ENCODE results near the gene DUSP6. TPM values are rescaled to one million over a fixed set of nuclear protein-coding genes. Genes with fewer than 3 reads are reported as not detected.

DUSP6 gene
- total and polyA plus RNA-seq, 2 donors (not counting 1 experiment from before 2014, with no cell fraction given): 3.2 to 42.2 TPM

DNA sequence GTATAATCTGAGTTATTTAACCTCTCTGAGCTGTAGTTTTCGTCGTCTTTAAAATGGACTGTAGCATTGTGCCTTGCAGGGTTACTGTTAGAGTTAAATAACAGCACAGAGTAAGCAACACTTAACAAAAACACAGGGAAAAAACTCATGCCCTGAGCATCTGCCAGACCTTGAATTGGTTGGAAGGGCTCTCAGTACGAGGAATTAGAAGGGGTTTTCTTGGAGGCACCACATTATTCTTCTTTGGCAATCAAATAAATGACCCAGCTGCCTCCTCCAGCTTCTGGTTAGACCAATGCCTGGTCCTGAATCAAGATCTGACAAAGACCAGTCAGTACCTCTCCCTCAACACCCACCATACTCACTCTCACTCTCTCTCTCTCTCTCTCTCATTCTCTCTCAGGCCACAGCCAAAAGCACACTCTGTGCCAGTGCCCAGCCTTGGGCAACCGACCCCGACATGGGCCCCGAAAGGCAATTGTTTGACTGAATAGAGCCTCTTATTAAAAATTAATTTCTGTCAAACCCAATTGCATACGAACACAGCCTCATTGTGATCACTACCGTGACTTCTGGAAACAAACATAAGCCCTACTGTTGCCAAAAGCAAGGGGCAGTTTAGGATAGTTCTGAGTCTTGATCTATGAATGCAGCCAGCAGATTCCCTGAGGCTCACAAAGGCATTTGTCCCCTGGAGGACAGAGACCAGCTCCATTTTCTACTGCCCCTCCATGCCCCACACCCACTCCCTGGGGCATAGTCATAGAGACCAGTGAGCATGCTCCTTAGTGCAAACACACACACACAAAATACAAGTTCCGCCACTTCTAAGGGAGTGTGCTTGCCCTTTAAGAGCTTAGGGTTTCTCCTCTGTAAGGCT, 23.9 kb downstream of the DUSP6 start:
- H3K4me1 ChIP-seq (ENCODE audit: control insufficient read depth in 2 of 2, insufficient read depth in 2 of 2, low read length in 2 of 2): peaks cover 2 to 6% of the 10 kb centered on the region in 2 donors
- WGBS (ENCODE audit: insufficient coverage): 100% methylated on average over 3 of the region's 9 CpGs
- ATAC-seq (ENCODE audit: low read depth) (no peak), DNase-seq (no peak)
- Mint-ChIP-seq H3K9me3 (ENCODE audit: insufficient read depth) (peaks cover 4% of the 10 kb centered on the region), H3K4me1 (peaks cover 8% of the 10 kb centered on the region), H3K4me3 (no peak overlapping the region), H3K27ac (no peak overlapping the region), H3K27me3 (peaks cover 7% of the 10 kb centered on the region)
- no peaks in the 10 kb centered on the region for H4K20me1 ChIP-seq (ENCODE audit: control insufficient read depth, insufficient read depth, low read length, poor library complexity, severe bottlenecking)
- H3K9ac ChIP-seq (ENCODE audit: low read length): no peak overlapping the region
- TF ChIP-seq EZH2 (IDR thresholded peaks at IDR 0.05; ENCODE audit: borderline replicate concordance, insufficient read depth, low read depth, low read length, poor library complexity, severe bottlenecking): no peak
- TF ChIP-seq, protein P1, sequence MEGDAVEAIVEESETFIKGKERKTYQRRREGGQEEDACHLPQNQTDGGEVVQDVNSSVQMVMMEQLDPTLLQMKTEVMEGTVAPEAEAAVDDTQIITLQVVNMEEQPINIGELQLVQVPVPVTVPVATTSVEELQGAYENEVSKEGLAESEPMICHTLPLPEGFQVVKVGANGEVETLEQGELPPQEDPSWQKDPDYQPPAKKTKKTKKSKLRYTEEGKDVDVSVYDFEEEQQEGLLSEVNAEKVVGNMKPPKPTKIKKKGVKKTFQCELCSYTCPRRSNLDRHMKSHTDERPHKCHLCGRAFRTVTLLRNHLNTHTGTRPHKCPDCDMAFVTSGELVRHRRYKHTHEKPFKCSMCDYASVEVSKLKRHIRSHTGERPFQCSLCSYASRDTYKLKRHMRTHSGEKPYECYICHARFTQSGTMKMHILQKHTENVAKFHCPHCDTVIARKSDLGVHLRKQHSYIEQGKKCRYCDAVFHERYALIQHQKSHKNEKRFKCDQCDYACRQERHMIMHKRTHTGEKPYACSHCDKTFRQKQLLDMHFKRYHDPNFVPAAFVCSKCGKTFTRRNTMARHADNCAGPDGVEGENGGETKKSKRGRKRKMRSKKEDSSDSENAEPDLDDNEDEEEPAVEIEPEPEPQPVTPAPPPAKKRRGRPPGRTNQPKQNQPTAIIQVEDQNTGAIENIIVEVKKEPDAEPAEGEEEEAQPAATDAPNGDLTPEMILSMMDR (IDR thresholded peaks at IDR 0.05): no peak
- no peaks in the 10 kb centered on the region for H3K27me3 ChIP-seq (replicated peaks in 1 of 4; ENCODE audit: control extremely low read depth in 1 of 4, control insufficient read depth in 3 of 4, insufficient read depth in 4 of 4, low read length in 3 of 4)
- no peaks in the 10 kb centered on the region for H3K79me2 ChIP-seq (ENCODE audit: control insufficient read depth, insufficient read depth, low read length)
- no peak overlapping the region for H2AFZ ChIP-seq (ENCODE audit: insufficient read depth, low read depth, low read length, poor library complexity, severe bottlenecking)
- H3K9me3 ChIP-seq (ENCODE audit: control extremely low read depth in 1 of 3, control insufficient read depth in 2 of 3, insufficient read depth in 1 of 3, low read length in 2 of 3): peaks cover 0 to 13% (median 10%) of the 10 kb centered on the region in 3 donors
- ChIA-PET CTCF (no interaction called here), POLR2A (no interaction called here)
- H3K27ac ChIP-seq (ENCODE audit: low read length in 2 of 2): no peak overlapping the region
- intact Hi-C loops (cut with micrococcal nuclease): no loop called here
- H3K4me3 ChIP-seq (ENCODE audit: control extremely low read depth in 1 of 5, extremely low read depth in 1 of 5, insufficient read depth in 1 of 5, low read depth in 2 of 5, low read length in 4 of 5): no peak overlapping the region
- H3K4me2 ChIP-seq (replicated peaks; ENCODE audit: low read depth, low read length, poor library complexity, severe bottlenecking): no peak overlapping the region
- no peaks in the 10 kb centered on the region for H3K36me3 ChIP-seq (replicated peaks in 1 of 2; ENCODE audit: control extremely low read depth in 1 of 2, control insufficient read depth in 1 of 2, extremely low read depth in 1 of 2, insufficient read depth in 2 of 2, low read length in 1 of 2)

DNA sequence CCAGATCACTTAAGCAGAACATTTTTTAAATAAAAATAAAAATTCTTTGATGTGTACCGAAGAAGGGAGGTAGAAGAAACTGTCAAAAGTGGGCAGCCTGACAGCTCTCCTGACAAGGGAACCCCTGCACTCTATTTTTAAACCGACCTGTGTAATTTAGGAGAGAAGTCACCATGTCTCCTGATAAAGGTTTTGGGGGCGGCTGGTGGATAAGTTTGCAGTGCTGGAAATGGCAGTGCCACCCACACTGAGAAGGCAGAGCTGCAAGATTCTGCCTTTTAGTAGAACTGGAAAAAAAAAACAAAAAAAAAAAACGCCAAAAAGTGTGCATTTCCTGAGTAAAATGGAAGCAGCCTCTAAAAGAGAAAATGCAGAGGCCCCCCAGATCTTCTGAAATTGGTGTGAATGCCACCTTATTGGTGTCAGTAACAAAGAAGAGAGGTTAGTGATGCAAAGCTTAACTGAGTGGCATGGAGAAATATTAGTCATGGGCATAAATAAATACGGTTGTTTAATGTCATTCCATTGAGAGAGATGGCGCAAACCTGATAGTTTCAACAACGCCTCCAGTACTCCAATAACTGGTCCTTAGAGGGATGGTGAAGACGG, 24.7 kb downstream of the DUSP6 start:
- ATAC-seq (ENCODE audit: low read depth): no peak
- Histone ChIP-seq H3K9me3 (ENCODE audit: control extremely low read depth in 1 of 3, control insufficient read depth in 2 of 3, insufficient read depth in 1 of 3, low read length in 2 of 3) (peaks cover 0 to 13% (median 10%) of the 10 kb centered on the region in 3 donors), H3K79me2 (ENCODE audit: control insufficient read depth, insufficient read depth, low read length) (no peaks in the 10 kb centered on the region), H3K4me3 (ENCODE audit: control extremely low read depth in 1 of 5, extremely low read depth in 1 of 5, insufficient read depth in 1 of 5, low read depth in 2 of 5, low read length in 4 of 5) (no peak overlapping the region), H3K9ac (ENCODE audit: low read length) (no peak overlapping the region), H3K4me2 (replicated peaks; ENCODE audit: low read depth, low read length, poor library complexity, severe bottlenecking) (no peak overlapping the region), H3K27ac (ENCODE audit: low read length in 2 of 2) (no peak overlapping the region), H3K4me1 (ENCODE audit: control insufficient read depth in 2 of 2, insufficient read depth in 2 of 2, low read length in 2 of 2) (peaks cover 0 to 3% of the 10 kb centered on the region in 2 donors), H3K36me3 (replicated peaks in 1 of 2; ENCODE audit: control extremely low read depth in 1 of 2, control insufficient read depth in 1 of 2, extremely low read depth in 1 of 2, insufficient read depth in 2 of 2, low read length in 1 of 2) (no peaks in the 10 kb centered on the region), H3K27me3 (replicated peaks in 1 of 4; ENCODE audit: control extremely low read depth in 1 of 4, control insufficient read depth in 3 of 4, insufficient read depth in 4 of 4, low read length in 3 of 4) (no peaks in the 10 kb centered on the region), H4K20me1 (ENCODE audit: control insufficient read depth, insufficient read depth, low read length, poor library complexity, severe bottlenecking) (no peaks in the 10 kb centered on the region), H2AFZ (ENCODE audit: insufficient read depth, low read depth, low read length, poor library complexity, severe bottlenecking) (peak overlapping the region; percentile 19)
- 25% methylated on average over 2 of the region's 8 CpGs for WGBS (ENCODE audit: insufficient coverage)
- ChIA-PET CTCF (no interaction called here), POLR2A (no interaction called here)
- Mint-ChIP-seq H3K4me3 (no peak overlapping the region), H3K27ac (no peak overlapping the region), H3K9me3 (ENCODE audit: insufficient read depth) (peaks cover 4% of the 10 kb centered on the region), H3K27me3 (peaks cover 7% of the 10 kb centered on the region), H3K4me1 (peaks cover 4% of the 10 kb centered on the region)
- intact Hi-C loops (cut with micrococcal nuclease): no loop called here
- TF ChIP-seq, protein P1 (IDR thresholded peaks at IDR 0.05): no peak
- TF ChIP-seq EZH2 (IDR thresholded peaks at IDR 0.05; ENCODE audit: borderline replicate concordance, insufficient read depth, low read depth, low read length, poor library complexity, severe bottlenecking): no peak
- no peak for DNase-seq
